Gastroesophageal sphincter (tissue), 4 donors: ENCODE results near the gene CEMIP. TPM values are rescaled to one million over a fixed set of nuclear protein-coding genes. Genes with fewer than 3 reads are reported as not detected.

ENCODE experiments used
- ATAC-seq: fragments of 150-250 bp; one replicate; pipeline ENCODE4 v1.9.1; 2016; ENCODE audit warnings: mild to moderate bottlenecking, moderate library complexity
- H3K27ac ChIP-seq, 4 donors: fragments of 200-600 bp; sonication (generic) in 3 of 4; 1 replicate in 3 of 4; 2 replicates in 1 of 4; pipeline ENCODE4 v1.5.1; 2016 to 2019
- H3K27me3 ChIP-seq: fragments of 200-600 bp; sonication (generic); one replicate; pipeline ENCODE4 v1.5.1; 2019
- H3K36me3 ChIP-seq, 2 donors: fragments of 200-600 bp; sonication (generic); one replicate each; pipeline ENCODE4 v1.5.1; 2019; ENCODE audit warnings: control low read depth in 1 of 2
- H3K4me1 ChIP-seq, 3 donors: fragments of 200-600 bp; sonication (generic); 1 replicate in 2 of 3; 2 replicates in 1 of 3; pipeline ENCODE4 v1.5.1; 2016 to 2019; ENCODE audit warnings: control low read depth in 2 of 3
- H3K4me3 ChIP-seq, 2 donors: fragments of 200-600 bp; sonication (generic); one replicate each; pipeline ENCODE4 v1.5.1; 2019; ENCODE audit warnings: mild to moderate bottlenecking in 1 of 2, moderate library complexity in 1 of 2
- H3K9me3 ChIP-seq, 3 donors: fragments of 200-600 bp; sonication (generic); one replicate each; pipeline ENCODE4 v1.5.1; 2017 to 2019; ENCODE audit warnings: control low read depth in 2 of 3
- EP300 ChIP-seq: sonication (generic); formaldehyde crosslinking; IDR thresholded peaks from one replicate; pipeline ENCODE4 v1.6.1; 2017; ENCODE audit warnings: antibody characterized with exemption, mild to moderate bottlenecking
- POLR2A ChIP-seq, 2 donors: fragments of 450-650 bp; IDR thresholded peaks; one replicate each; pipeline ENCODE4 v1.6.1; 2017; ENCODE audit warnings: antibody characterized with exemption in 2 of 2, mild to moderate bottlenecking in 2 of 2, moderate library complexity in 1 of 2
- POLR2AphosphoS5 ChIP-seq: sonication (generic); formaldehyde crosslinking; IDR thresholded peaks from one replicate; pipeline ENCODE4 v1.6.1; 2017; ENCODE audit warnings: antibody characterized with exemption
- WGBS, 2 donors: methylation state at CpG; one replicate each; pipeline ENCODE4 v1.1.5; 2018; ENCODE audit warnings: low coverage in 1 of 2; 5-methylcytosine and 5-hydroxymethylcytosine counted together
- total RNA-seq, 4 donors: library from RNA; depleted of rRNA; stranded (reverse); fragments of >200 nt; gene quantifications; one replicate each; pipeline ENCODE4 v1.1.0, GENCODE V29; 2016
- TF ChIP-seq, protein P1 (sequence below), 4 experiments: fragments of 200-600 bp in 2 of 4; fragments of 450-650 bp in 2 of 4; sonication (generic) in 1 of 4; IDR thresholded peaks; one replicate each; pipeline ENCODE4 v1.5.1; 2017 to 2019; ENCODE audit warnings: antibody characterized with exemption in 4 of 4, mild to moderate bottlenecking in 2 of 4, moderate library complexity in 2 of 4

CEMIP gene
- total RNA-seq, 4 donors from 2014 or later: 0.35 to 0.54 TPM; not detected in 2

DNA sequence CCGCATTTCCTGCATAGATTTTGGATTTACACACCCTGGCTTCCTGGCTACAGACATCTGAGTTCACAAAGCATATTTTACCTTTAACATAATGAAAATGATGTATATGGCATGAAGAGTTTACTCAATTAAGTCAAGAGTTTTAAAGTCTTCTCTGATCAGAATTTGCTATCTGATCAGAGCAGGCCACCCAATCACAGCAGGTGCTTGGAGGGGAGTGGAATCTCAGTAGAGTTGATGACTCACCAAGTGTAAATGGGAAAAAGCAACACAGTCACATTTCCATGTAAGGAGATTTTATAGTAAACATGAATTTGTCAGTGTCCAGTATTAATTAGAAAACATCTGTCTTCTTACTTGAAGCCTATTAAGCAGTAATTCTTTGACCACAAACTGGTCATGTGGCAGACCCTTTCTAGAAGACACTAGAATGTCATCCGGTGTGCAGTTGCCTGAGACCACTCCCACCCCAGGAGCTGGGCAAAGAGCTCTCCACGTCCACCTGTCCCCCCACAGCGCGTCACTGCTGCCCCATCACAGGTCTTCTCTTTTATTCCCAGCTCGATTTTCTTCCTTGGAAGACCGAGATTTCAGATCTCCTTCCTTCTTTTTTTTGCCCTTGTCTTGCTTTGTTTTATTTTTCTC lies 199.6 kb downstream of the CEMIP start:
- no peaks in the 10 kb centered on the region for H3K27me3 ChIP-seq
- no peak overlapping the region for H3K4me3 ChIP-seq
- 84 to 88% methylated on average over 5 to 7 of the region's 7 CpGs for WGBS, 2 donors
- H3K9me3 ChIP-seq: no peaks in the 10 kb centered on the region
- peaks cover 0 to 33% (median 4%) of the 10 kb centered on the region in 3 donors for H3K4me1 ChIP-seq
- no peak for ATAC-seq
- TF ChIP-seq, protein P1, sequence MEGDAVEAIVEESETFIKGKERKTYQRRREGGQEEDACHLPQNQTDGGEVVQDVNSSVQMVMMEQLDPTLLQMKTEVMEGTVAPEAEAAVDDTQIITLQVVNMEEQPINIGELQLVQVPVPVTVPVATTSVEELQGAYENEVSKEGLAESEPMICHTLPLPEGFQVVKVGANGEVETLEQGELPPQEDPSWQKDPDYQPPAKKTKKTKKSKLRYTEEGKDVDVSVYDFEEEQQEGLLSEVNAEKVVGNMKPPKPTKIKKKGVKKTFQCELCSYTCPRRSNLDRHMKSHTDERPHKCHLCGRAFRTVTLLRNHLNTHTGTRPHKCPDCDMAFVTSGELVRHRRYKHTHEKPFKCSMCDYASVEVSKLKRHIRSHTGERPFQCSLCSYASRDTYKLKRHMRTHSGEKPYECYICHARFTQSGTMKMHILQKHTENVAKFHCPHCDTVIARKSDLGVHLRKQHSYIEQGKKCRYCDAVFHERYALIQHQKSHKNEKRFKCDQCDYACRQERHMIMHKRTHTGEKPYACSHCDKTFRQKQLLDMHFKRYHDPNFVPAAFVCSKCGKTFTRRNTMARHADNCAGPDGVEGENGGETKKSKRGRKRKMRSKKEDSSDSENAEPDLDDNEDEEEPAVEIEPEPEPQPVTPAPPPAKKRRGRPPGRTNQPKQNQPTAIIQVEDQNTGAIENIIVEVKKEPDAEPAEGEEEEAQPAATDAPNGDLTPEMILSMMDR (IDR thresholded peaks at IDR 0.05): no peak
- TF ChIP-seq POLR2AphosphoS5 (no peak), POLR2A (IDR thresholded peaks at IDR 0.05) (no peak), EP300 (no peak)
- no peak overlapping the region for H3K27ac ChIP-seq
- peaks cover 0 to 64% of the 10 kb centered on the region in 2 donors for H3K36me3 ChIP-seq

DNA sequence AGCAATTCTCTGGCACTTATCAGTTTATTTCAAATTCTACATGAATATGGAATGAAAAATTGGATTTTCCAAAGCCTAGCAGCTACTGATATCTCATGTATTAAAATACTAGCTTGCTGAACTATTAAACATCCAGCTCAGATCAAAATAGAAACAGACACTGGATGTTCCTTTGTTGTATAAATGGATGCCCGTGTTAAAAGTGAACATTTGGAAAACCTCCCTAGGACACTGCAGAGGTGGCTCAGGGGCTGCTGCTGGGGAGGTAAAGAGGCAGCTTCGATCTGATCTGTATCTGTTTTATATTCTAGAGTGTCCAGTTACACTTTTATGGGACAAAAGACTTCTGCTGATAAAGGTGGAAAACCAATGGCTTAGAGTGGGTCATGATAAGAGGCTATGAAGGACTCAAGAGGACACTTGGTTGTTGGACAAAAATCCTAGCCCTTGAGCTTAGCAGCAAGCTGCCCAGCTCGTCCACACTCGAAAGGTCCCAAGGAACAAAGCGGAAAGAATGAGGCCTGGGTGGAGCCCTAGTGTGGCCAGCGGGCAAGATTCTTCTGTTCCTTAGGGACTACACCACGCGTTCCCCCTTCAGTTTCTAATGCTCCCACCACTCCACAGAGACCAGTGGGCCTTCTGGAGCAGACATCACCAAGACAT lies 200.5 kb downstream of the CEMIP start:
- Histone ChIP-seq H3K9me3 (no peaks in the 10 kb centered on the region), H3K4me3 (no peak overlapping the region), H3K27me3 (no peaks in the 10 kb centered on the region), H3K27ac (no peak overlapping the region), H3K36me3 (peaks cover 0 to 64% of the 10 kb centered on the region in 2 donors), H3K4me1 (peaks cover 0 to 33% (median 4%) of the 10 kb centered on the region in 3 donors)
- no peak for ATAC-seq
- 65 to 79% methylated on average over 8 of the region's 8 CpGs for WGBS, 2 donors
- TF ChIP-seq POLR2A (IDR thresholded peaks at IDR 0.05): no peak
- no peak for TF ChIP-seq POLR2AphosphoS5
- TF ChIP-seq, protein P1 (IDR thresholded peaks at IDR 0.05): no peak
- TF ChIP-seq EP300: no peak

DNA sequence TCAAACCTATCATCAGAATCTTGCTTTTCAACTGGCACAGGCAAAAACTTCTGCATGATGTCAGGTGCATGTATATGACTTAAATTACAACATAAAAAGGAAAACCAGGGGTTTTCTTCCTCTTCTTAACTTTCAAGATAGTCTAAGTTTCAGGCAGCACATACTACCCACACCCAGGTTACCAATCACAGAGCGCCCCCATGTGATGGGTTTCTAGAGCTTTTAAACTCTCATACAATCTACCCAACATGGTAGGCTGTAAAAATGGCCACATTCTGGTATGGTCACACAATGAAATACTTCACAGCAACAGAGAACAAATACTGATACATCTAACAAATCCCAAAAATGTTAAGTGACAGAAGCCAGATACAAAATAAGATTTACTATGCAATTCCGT lies 203.0 kb downstream of the CEMIP start:
- no peaks in the 10 kb centered on the region for H3K27me3 ChIP-seq
- no peak overlapping the region for H3K27ac ChIP-seq
- TF ChIP-seq POLR2AphosphoS5 (no peak), EP300 (no peak), POLR2A (IDR thresholded peaks at IDR 0.05) (no peak)
- TF ChIP-seq, protein P1 (IDR thresholded peaks at IDR 0.05): no peak
- peaks cover 0 to 43% (median 9%) of the 10 kb centered on the region in 3 donors for H3K4me1 ChIP-seq
- WGBS, 2 donors: 64 to 86% methylated on average over 1 to 2 of the region's 2 CpGs
- no peak overlapping the region for H3K4me3 ChIP-seq
- peaks cover 0 to 52% of the 10 kb centered on the region in 2 donors for H3K36me3 ChIP-seq
- H3K9me3 ChIP-seq: no peaks in the 10 kb centered on the region
- ATAC-seq: no peak

DNA sequence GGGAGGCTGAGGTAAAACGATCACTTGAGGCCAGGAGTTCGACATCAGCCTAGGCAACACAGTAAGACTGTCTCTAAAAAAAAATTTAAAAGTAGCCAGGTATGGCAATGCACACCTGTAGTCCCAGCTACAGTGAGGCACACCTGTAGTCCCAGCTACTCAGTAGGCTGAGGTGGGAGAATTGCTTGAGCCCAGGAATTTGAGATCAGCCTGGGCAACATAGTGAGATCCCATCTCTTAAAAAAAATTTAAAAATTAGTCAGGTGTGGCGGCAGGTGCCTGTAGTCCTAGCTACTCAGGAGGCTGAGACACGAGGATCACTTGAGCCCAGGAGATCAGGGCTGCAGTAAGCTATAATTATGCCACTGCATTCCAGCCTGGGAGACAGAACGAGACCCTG lies 203.7 kb downstream of the CEMIP start:
- no peak for ATAC-seq
- Histone ChIP-seq H3K27ac (no peak overlapping the region), H3K4me1 (peaks cover 0 to 43% (median 8%) of the 10 kb centered on the region in 3 donors), H3K27me3 (no peaks in the 10 kb centered on the region), H3K9me3 (no peaks in the 10 kb centered on the region), H3K4me3 (no peak overlapping the region), H3K36me3 (peaks cover 0 to 47% of the 10 kb centered on the region in 2 donors)
- TF ChIP-seq POLR2AphosphoS5 (no peak), POLR2A (IDR thresholded peaks at IDR 0.05) (no peak)
- TF ChIP-seq, protein P1 (IDR thresholded peaks at IDR 0.05): no peak
- 75 to 98% methylated on average over 4 to 5 of the region's 5 CpGs for WGBS, 2 donors

DNA sequence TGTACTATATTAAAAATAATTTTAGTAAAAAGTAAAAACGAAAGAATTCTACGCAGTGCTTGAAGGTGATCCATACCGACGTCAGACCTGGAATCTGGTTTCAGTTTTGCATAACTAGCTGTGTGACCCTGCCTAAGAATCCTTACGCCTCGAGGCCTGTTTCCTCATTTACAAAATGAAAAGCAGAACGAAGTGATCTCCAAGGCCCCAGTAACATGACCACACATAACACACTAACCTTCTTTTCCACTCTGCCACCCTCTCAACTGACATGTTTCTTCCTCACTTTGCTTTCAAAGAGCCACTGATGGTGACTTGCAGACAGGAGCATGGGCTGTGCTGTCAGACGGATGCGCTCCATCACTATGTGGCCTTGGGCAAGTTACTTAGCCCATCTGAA lies 205.7 kb downstream of the CEMIP start:
- 65 to 74% methylated on average over 9 of the region's 9 CpGs for WGBS, 2 donors
- Histone ChIP-seq H3K27me3 (no peaks in the 10 kb centered on the region), H3K4me3 (no peak overlapping the region), H3K9me3 (no peaks in the 10 kb centered on the region), H3K27ac (peak overlapping the region in 2 of 4 donors; percentile 26 to 32), H3K4me1 (peaks cover 0 to 44% (median 8%) of the 10 kb centered on the region in 3 donors), H3K36me3 (peaks cover 0 to 27% of the 10 kb centered on the region in 2 donors)
- no peak for ATAC-seq
- TF ChIP-seq POLR2AphosphoS5 (no peak), EP300 (no peak)
